ENCODE data around the gene RAD23A. TPM values are rescaled to one million over a fixed set of nuclear protein-coding genes. Genes with fewer than 3 reads are reported as not detected.

RAD23A gene
- total and polyA plus RNA-seq, 9 donors = 61.2 to 94.0 (median 86.7) TPM

GRCh38 chr19:12986726-12987125 lies 41.1 kb downstream of the RAD23A start:
- TF ChIP-seq EP300 (IDR thresholded peaks at IDR 0.05) = no peak
- no peak for TF ChIP-seq POLR2A (IDR thresholded peaks at IDR 0.05)
- TF ChIP-seq, protein P1, sequence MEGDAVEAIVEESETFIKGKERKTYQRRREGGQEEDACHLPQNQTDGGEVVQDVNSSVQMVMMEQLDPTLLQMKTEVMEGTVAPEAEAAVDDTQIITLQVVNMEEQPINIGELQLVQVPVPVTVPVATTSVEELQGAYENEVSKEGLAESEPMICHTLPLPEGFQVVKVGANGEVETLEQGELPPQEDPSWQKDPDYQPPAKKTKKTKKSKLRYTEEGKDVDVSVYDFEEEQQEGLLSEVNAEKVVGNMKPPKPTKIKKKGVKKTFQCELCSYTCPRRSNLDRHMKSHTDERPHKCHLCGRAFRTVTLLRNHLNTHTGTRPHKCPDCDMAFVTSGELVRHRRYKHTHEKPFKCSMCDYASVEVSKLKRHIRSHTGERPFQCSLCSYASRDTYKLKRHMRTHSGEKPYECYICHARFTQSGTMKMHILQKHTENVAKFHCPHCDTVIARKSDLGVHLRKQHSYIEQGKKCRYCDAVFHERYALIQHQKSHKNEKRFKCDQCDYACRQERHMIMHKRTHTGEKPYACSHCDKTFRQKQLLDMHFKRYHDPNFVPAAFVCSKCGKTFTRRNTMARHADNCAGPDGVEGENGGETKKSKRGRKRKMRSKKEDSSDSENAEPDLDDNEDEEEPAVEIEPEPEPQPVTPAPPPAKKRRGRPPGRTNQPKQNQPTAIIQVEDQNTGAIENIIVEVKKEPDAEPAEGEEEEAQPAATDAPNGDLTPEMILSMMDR (IDR thresholded peaks at IDR 0.05) = no peak
- Histone ChIP-seq H3K4me3 (no peak overlapping the region), H3K27ac (no peak overlapping the region), H3K4me1 (ENCODE audit: insufficient read depth) (peaks cover 1% of the 10 kb centered on the region), H3K36me3 (no peaks in the 10 kb centered on the region), H3K9me3 (no peaks in the 10 kb centered on the region), H3K27me3 (no peaks in the 10 kb centered on the region)
- 89 to 95% (median 90%) methylated on average over 12 of the region's 12 CpGs for WGBS, 3 donors
- intact Hi-C loops (cut with DNase I) = loop anchor here in 2 of 4 donors (5.0 kb wide), 1 partner anchor 76 kb away; no protein-coding TSS in a partner anchor
- DNase-seq = no peak

DNA sequence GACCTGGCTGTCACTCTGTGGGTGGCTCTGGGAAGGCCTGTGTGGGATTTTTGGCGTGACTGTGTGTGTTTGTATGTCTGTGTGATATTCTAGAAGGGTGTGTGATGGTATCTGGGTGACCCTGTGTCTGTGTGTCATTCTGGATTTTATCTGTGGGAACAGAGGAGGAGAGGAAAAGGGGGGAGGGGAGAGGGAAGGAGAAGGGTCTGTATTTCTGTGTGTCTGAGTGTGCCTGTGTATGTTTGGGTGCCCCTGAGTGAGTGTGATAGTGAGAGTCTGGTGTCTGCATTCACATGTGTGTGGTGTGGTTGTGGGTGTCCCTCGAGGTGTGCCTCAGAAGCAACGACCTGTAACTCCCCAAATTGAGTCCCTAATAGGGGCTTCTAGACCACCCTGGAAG lies 41.5 kb downstream of the RAD23A start:
- H3K9me3 ChIP-seq = no peaks in the 10 kb centered on the region
- no peak overlapping the region for H3K4me3 ChIP-seq
- H3K27ac ChIP-seq = no peak overlapping the region
- TF ChIP-seq POLR2A (IDR thresholded peaks at IDR 0.05) (no peak), EP300 (IDR thresholded peaks at IDR 0.05) (no peak)
- TF ChIP-seq, protein P1 (IDR thresholded peaks at IDR 0.05) = no peak
- H3K36me3 ChIP-seq = no peaks in the 10 kb centered on the region
- WGBS, 3 donors = 72 to 81% (median 74%) methylated on average over 3 of the region's 3 CpGs
- H3K27me3 ChIP-seq = no peaks in the 10 kb centered on the region
- intact Hi-C loops (cut with DNase I) = loop anchor here in 2 of 4 donors (5.0 kb wide), 1 partner anchor 75 kb away; no protein-coding TSS in a partner anchor
- H3K4me1 ChIP-seq (ENCODE audit: insufficient read depth) = peaks cover 1% of the 10 kb centered on the region
- no peak for DNase-seq

- H3K27ac ChIP-seq = no peak overlapping the region
Measured at GRCh38 chr19:12987781-12988180, 42.1 kb downstream of the RAD23A start.

DNA sequence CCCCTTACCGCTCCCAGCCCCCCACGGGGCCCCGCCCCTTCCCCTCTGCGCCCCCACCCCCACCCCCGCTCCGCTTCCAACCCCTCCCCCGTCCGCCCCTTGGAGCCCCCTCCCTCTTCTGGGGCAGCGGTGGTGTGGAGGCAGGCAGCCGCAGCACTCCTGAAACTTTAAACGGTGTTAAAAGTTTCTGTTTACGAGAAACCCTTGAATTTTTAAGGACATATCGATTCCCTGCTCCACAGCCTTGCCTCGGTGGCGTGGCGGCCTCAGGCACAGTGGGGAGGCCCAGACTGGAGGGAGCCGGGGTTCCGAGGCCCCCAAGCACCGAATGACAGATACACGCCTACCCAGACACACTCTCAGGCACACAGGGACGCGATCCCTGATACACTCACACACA lies 44.8 kb downstream of the RAD23A start:
- 37 to 54% (median 39%) methylated on average over 22 of the region's 22 CpGs for WGBS, 3 donors
- Histone ChIP-seq H3K27me3 (no peaks in the 10 kb centered on the region), H3K27ac (no peak overlapping the region), H3K36me3 (no peaks in the 10 kb centered on the region), H3K9me3 (no peaks in the 10 kb centered on the region), H3K4me1 (ENCODE audit: insufficient read depth) (peaks cover 3% of the 10 kb centered on the region), H3K4me3 (no peak overlapping the region)
- DNase-seq = peak in 1 of 5 donors; percentile 19
- intact Hi-C loops (cut with DNase I) = no loop called here
- TF ChIP-seq POLR2A (IDR thresholded peaks at IDR 0.05) (no peak), EP300 (IDR thresholded peaks at IDR 0.05) (no peak)
- TF ChIP-seq, protein P1 (IDR thresholded peaks at IDR 0.05) = no peak

More at GRCh38 chr19:12987781-12988180, 42.1 kb downstream of the RAD23A start:
- intact Hi-C loops (cut with DNase I) = loop anchor here in 2 of 4 donors (5.0 kb wide), 1 partner anchor 75 kb away; no protein-coding TSS in a partner anchor
- TF ChIP-seq, protein P1 (IDR thresholded peaks at IDR 0.05) = no peak
- TF ChIP-seq EP300 (IDR thresholded peaks at IDR 0.05) (no peak), POLR2A (IDR thresholded peaks at IDR 0.05) (no peak)
- no peak overlapping the region for H3K4me3 ChIP-seq
- 76 to 82% (median 81%) methylated on average over 10 of the region's 10 CpGs for WGBS, 3 donors
- H3K9me3 ChIP-seq = no peaks in the 10 kb centered on the region
- DNase-seq = no peak
- H3K4me1 ChIP-seq (ENCODE audit: insufficient read depth) = peaks cover 1% of the 10 kb centered on the region
- no peaks in the 10 kb centered on the region for H3K36me3 ChIP-seq
- H3K27me3 ChIP-seq = no peaks in the 10 kb centered on the region
